Tibial artery (tissue), 4 donors: ENCODE results near the gene VIM.
"Not testable (repeated sequence)": the region's sequence is repeated elsewhere in the genome, so short reads cannot be mapped to it uniquely, and the experiment has no call there.

Experiments
- DNase-seq, 2 donors: peaks; one replicate each; pipeline ENCODE4 v3.0.0-alpha.2; 2019
- H3K27ac ChIP-seq, 2 donors: fragments of 200-600 bp; sonication (generic) in 1 of 2; 1 replicate in 1 of 2; 2 replicates in 1 of 2; pipeline ENCODE4 v1.5.1; 2018 to 2019; ENCODE audit warnings: mild to moderate bottlenecking in 1 of 2
- H3K27me3 ChIP-seq, 2 donors: fragments of 200-600 bp; sonication (generic) in 1 of 2; one replicate each; pipeline versions ENCODE4 v1.5.1 to v1.6.0; 2016 to 2019
- H3K36me3 ChIP-seq, 3 donors: fragments of 200-600 bp; sonication (generic) in 2 of 3; one replicate each; pipeline ENCODE4 v1.5.1; 2016 to 2019; ENCODE audit warnings: mild to moderate bottlenecking in 2 of 3
- H3K4me1 ChIP-seq, 4 donors: fragments of 200-600 bp; sonication (generic) in 2 of 4; 1 replicate in 3 of 4; 2 replicates in 1 of 4; pipeline ENCODE4 v1.5.1; 2016 to 2019
- H3K4me3 ChIP-seq, 2 donors: fragments of 200-600 bp; sonication (generic) in 1 of 2; 1 replicate in 1 of 2; 2 replicates in 1 of 2; pipeline ENCODE4 v1.5.1; 2018 to 2019; ENCODE audit warnings: mild to moderate bottlenecking in 2 of 2
- H3K9me3 ChIP-seq, 3 donors: fragments of 200-600 bp; sonication (generic) in 1 of 3; one replicate each; pipeline ENCODE4 v1.5.1; 2016 to 2019
- CTCF ChIP-seq, 2 experiments: fragments of 200-600 bp in 1 of 2; fragments of 450-650 bp in 1 of 2; IDR thresholded peaks; one replicate each; pipeline ENCODE4 v1.5.1; 2017 to 2019; ENCODE audit warnings: antibody characterized with exemption in 2 of 2, mild to moderate bottlenecking in 1 of 2, moderate library complexity in 1 of 2
- intact Hi-C: fragments of 100-400 bp; cut with DNase I; formaldehyde crosslinking; loops from one replicate; pipeline ENCODE4 v1.15.0; 2023; ENCODE audit warnings: low total_unique reads

VIM gene

GRCh38 chr10:17257466-17258321 lies 29.7 kb downstream of the VIM start:
- peak overlapping the region in 1 of 2 donors; percentile 35 for H3K27ac ChIP-seq
- H3K27me3 ChIP-seq, result no peaks in the 10 kb centered on the region
- H3K4me3 ChIP-seq, result peak overlapping the region; percentile 22 to 27
- intact Hi-C loops, result loop anchor here (2.0 to 10.0 kb wide), 2 partner anchors 167 to 415 kb away; no protein-coding TSS in a partner anchor
- H3K36me3 ChIP-seq, result no peaks in the 10 kb centered on the region
- TF ChIP-seq CTCF (IDR thresholded peaks at IDR 0.05), result peak; percentile 82 to 85
- H3K4me1 ChIP-seq, result peaks cover 0 to 7% (median 2%) of the 10 kb centered on the region in 4 donors
- DNase-seq, result peak in 1 of 2 donors; percentile 50
- peaks cover 0 to 10% (median under 1%) of the 10 kb centered on the region in 3 donors for H3K9me3 ChIP-seq

GRCh38 chr10:17262502-17262901 lies 34.5 kb downstream of the VIM start:
- H3K9me3 ChIP-seq, result peaks cover 0 to 24% (median 14%) of the 10 kb centered on the region in 3 donors
- no peaks in the 10 kb centered on the region for H3K36me3 ChIP-seq
- H3K4me3 ChIP-seq, result no peak overlapping the region
- intact Hi-C loops, result no loop called here
- no peak for TF ChIP-seq CTCF (IDR thresholded peaks at IDR 0.05)
- peaks cover 0 to 1% (median under 1%) of the 10 kb centered on the region in 4 donors for H3K4me1 ChIP-seq
- DNase-seq, result no peak
- no peaks in the 10 kb centered on the region for H3K27me3 ChIP-seq
- no peak overlapping the region for H3K27ac ChIP-seq

- H3K27me3 ChIP-seq, result no peaks in the 10 kb centered on the region
- no peaks in the 10 kb centered on the region for H3K4me1 ChIP-seq
- H3K9me3 ChIP-seq, result peaks cover 0 to 24% (median 14%) of the 10 kb centered on the region in 3 donors
- no peak for DNase-seq
- no peaks in the 10 kb centered on the region for H3K36me3 ChIP-seq
- intact Hi-C loops, result no loop called here
- TF ChIP-seq CTCF (IDR thresholded peaks at IDR 0.05), result no peak
- no peak overlapping the region for H3K4me3 ChIP-seq
- no peak overlapping the region for H3K27ac ChIP-seq
Observed at GRCh38 chr10:17263580-17263979, 35.5 kb downstream of the VIM start.

- Histone ChIP-seq H3K36me3 (no peaks in the 10 kb centered on the region), H3K9me3 (peaks cover 0 to 24% (median 14%) of the 10 kb centered on the region in 3 donors), H3K27me3 (no peaks in the 10 kb centered on the region), H3K27ac (no peak overlapping the region), H3K4me1 (no peaks in the 10 kb centered on the region), H3K4me3 (no peak overlapping the region)
- no peak for TF ChIP-seq CTCF (IDR thresholded peaks at IDR 0.05)
- no peak for DNase-seq
- intact Hi-C loops, result no loop called here
Observed at GRCh38 chr10:17265468-17265867, 37.4 kb downstream of the VIM start.

DNA sequence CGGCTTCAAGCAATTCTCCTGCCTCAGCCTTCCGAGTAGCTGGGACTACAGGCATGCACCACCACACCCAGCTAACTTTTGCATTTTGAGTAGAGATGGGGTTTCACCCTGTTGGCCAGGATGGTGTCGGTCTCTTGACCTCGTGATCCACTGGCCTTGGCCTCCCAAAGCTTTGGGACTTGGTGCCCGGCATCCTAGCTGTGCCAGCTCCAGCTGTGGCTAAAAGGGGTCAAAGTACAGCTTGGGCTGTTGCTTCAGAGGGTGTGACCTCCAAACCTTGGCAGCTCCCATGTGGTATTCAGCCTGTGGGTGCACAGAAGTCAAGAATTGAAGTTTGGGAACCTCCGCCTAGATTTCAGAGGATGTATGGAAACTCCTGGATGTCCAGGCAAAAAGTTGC lies 38.5 kb downstream of the VIM start:
- intact Hi-C loops, H3K4me1 ChIP-seq, H3K27me3 ChIP-seq, H3K27ac ChIP-seq, H3K36me3 ChIP-seq, DNase-seq, H3K4me3 ChIP-seq: not testable (repeated sequence)
- H3K9me3 ChIP-seq, result peaks cover 0 to 24% (median 14%) of the 10 kb centered on the region in 3 donors

DNA sequence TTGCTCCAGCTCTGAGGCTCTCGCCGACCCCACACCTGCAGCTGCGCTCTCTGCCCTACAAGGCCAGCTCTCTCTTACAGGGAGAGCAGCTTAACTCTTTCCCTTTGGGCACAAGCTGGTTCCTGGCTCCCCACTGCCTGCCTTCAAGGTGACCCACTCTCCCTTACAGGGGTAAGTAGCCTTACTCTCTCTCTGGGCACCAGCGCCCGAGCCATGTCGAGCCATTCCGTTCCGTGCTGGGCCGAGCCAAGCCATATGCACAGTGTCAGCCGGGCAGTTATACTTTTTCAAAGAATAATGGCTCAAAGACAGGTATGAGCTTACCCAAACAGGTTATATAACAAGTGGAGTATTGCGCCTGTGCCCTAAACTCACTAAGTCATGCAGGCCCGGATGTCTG lies 44.6 kb downstream of the VIM start:
- Histone ChIP-seq H3K27me3 (no peaks in the 10 kb centered on the region), H3K4me3 (no peak overlapping the region), H3K9me3 (peaks cover 0 to 8% (median 0%) of the 10 kb centered on the region in 3 donors), H3K27ac (no peak overlapping the region), H3K4me1 (no peaks in the 10 kb centered on the region), H3K36me3 (no peaks in the 10 kb centered on the region)
- intact Hi-C loops, result no loop called here
- no peak for DNase-seq
- TF ChIP-seq CTCF (IDR thresholded peaks at IDR 0.05), result no peak
